Neural cell (in vitro differentiated cells): ENCODE measurements around the gene TADA2A. TPM values are rescaled to one million over a fixed set of nuclear protein-coding genes. Genes with fewer than 3 reads are reported as not detected.

Experiments used
- H2AFZ ChIP-seq: fragments of 200-600, 300-800 bp; sonication (generic), shearing (Covaris generic); 2 replicates; pipeline ENCODE4 v1.6.0; 2014; ENCODE audit warnings: low read depth, mild to moderate bottlenecking, antibody characterized with exemption, low read length, moderate library complexity
- H3F3A ChIP-seq: fragments of 200-600 bp; shearing (Covaris generic); 2 replicates; pipeline ENCODE4 v1.6.1; 2016; ENCODE audit warnings: mild to moderate bottlenecking, moderate library complexity, mixed read lengths, antibody characterized with exemption, low read length; ENCODE audit not compliant: insufficient read depth, poor library complexity, severe bottlenecking
- H3K27ac ChIP-seq: fragments of 200-600, 300-800 bp; sonication (generic), shearing (Covaris generic); 2 replicates; pipeline ENCODE4 v1.5.1; 2014; ENCODE audit warnings: mild to moderate bottlenecking, low read length, moderate library complexity
- H3K27me3 ChIP-seq: fragments of 300-800, 200-600 bp; sonication (generic), shearing (Covaris generic); 2 replicates; pipeline ENCODE4 v1.6.0; 2014; ENCODE audit warnings: mild to moderate bottlenecking, low read depth, low read length, moderate library complexity; ENCODE audit not compliant: insufficient read depth
- H3K36me3 ChIP-seq: fragments of 300-800, 200-600 bp; sonication (generic), shearing (Covaris generic); 2 replicates; pipeline ENCODE4 v1.5.1; 2014; ENCODE audit warnings: mild to moderate bottlenecking, antibody characterized with exemption, low read length, moderate library complexity; ENCODE audit not compliant: insufficient read depth
- H3K4me2 ChIP-seq: fragments of 300-800, 200-600 bp; sonication (generic), shearing (Covaris generic); 2 replicates; pipeline ENCODE4 v1.6.0; 2014; ENCODE audit warnings: mild to moderate bottlenecking, low read length
- H3K4me3 ChIP-seq: fragments of 300-800, 200-600 bp; sonication (generic), shearing (Covaris generic); 2 replicates; pipeline ENCODE4 v1.5.1; 2014; ENCODE audit warnings: mild to moderate bottlenecking, low read length, moderate library complexity
- H3K79me2 ChIP-seq: fragments of 200-600 bp; shearing (Covaris generic); replicated peaks from 2 replicates; pipeline ENCODE4 v1.6.0; 2014; ENCODE audit warnings: mild to moderate bottlenecking, low read length, moderate library complexity; ENCODE audit not compliant: insufficient read depth
- H3K9ac ChIP-seq: fragments of 300-800, 200-600 bp; sonication (generic), shearing (Covaris generic); 2 replicates; pipeline ENCODE4 v1.6.1; 2016; ENCODE audit warnings: mild to moderate bottlenecking, low read length, mixed read lengths
- H3K9me2 ChIP-seq: fragments of 200-600 bp; shearing (Covaris generic); 2 replicates; pipeline ENCODE4 v1.6.1; 2016; ENCODE audit warnings: mild to moderate bottlenecking, low read length, mixed read lengths; ENCODE audit not compliant: insufficient read depth
- H3K9me3 ChIP-seq: fragments of 200-600, 300-800 bp; sonication (generic), shearing (Covaris generic); 2 replicates; pipeline ENCODE4 v1.6.1; 2016; ENCODE audit warnings: mild to moderate bottlenecking, mixed run types, low read length, moderate library complexity, mixed read lengths
- H4K20me1 ChIP-seq: fragments of 200-600 bp; shearing (Covaris generic); 2 replicates; pipeline ENCODE4 v1.6.1; 2016; ENCODE audit warnings: mild to moderate bottlenecking, mixed run types; ENCODE audit not compliant: insufficient read depth
- CTCF ChIP-seq: fragments of 450-650 bp; IDR thresholded peaks from 2 replicates; pipeline ENCODE4 v1.5.1; 2014; ENCODE audit warnings: antibody characterized with exemption, mild to moderate bottlenecking, moderate library complexity; ENCODE audit not compliant: poor library complexity, severe bottlenecking
- EP300 ChIP-seq: fragments of 450-650 bp; conservative IDR thresholded peaks from 2 replicates; pipeline ENCODE4 v1.6.1; 2014; ENCODE audit warnings: antibody characterized with exemption, mild to moderate bottlenecking, moderate library complexity; ENCODE audit not compliant: poor library complexity, severe bottlenecking
- EZH2 ChIP-seq: fragments of 200-600, 300-800 bp; shearing (Covaris generic), sonication (generic); IDR thresholded peaks from 2 replicates; pipeline ENCODE4 v1.6.1; 2014; ENCODE audit warnings: antibody characterized with exemption, low read length, borderline replicate concordance, mild to moderate bottlenecking; ENCODE audit not compliant: insufficient read depth, poor library complexity, severe bottlenecking
- MXI1 ChIP-seq: fragments of 450-650 bp; conservative IDR thresholded peaks from 2 replicates; pipeline ENCODE4 v1.6.1; 2014; ENCODE audit warnings: antibody characterized with exemption, mild to moderate bottlenecking; ENCODE audit not compliant: poor library complexity, severe bottlenecking
- POLR2AphosphoS5 ChIP-seq: IDR thresholded peaks from 2 replicates; pipeline ENCODE4 v1.6.1; 2012
- RAD21 ChIP-seq: fragments of 450-650 bp; conservative IDR thresholded peaks from 2 replicates; pipeline ENCODE4 v1.6.1; 2014; ENCODE audit warnings: antibody characterized with exemption, mild to moderate bottlenecking, moderate library complexity
- REST ChIP-seq: IDR thresholded peaks from 2 replicates; pipeline ENCODE4 v1.6.1; 2012; ENCODE audit warnings: borderline replicate concordance
- SMC3 ChIP-seq: fragments of 450-650 bp; conservative IDR thresholded peaks from 2 replicates; pipeline ENCODE4 v1.6.1; 2014; ENCODE audit warnings: antibody characterized with exemption, mild to moderate bottlenecking, moderate library complexity; ENCODE audit not compliant: poor library complexity
- TAF1 ChIP-seq: IDR thresholded peaks from 2 replicates; pipeline ENCODE4 v1.6.1; 2012; ENCODE audit warnings: low read depth
- polyA plus RNA-seq: library from polyadenylated mRNA; depleted of rRNA; stranded (reverse); fragments of >200 nt; gene quantifications from 2 replicates; pipeline ENCODE4 v1.2.3, GENCODE V29; 2014

Gene TADA2A
- polyA plus RNA-seq, 1 donor from 2014 or later, result 23.5 TPM

- peaks cover 10% of the 10 kb centered on the region for H3K36me3 ChIP-seq
- no peak overlapping the region for H3K27ac ChIP-seq
- TF ChIP-seq POLR2AphosphoS5 (no peak), RAD21 (no peak), EP300 (no peak), MXI1 (no peak), EZH2 (no peak), REST (no peak), CTCF (no peak), SMC3 (no peak), TAF1 (no peak)
- H3K9me3 ChIP-seq, result no peaks in the 10 kb centered on the region
- peaks cover 13% of the 10 kb centered on the region for H3K79me2 ChIP-seq
- H3K27me3 ChIP-seq, result no peaks in the 10 kb centered on the region
- no peaks in the 10 kb centered on the region for H3K9me2 ChIP-seq
- H2AFZ ChIP-seq, result no peak overlapping the region
- no peak overlapping the region for H3K4me2 ChIP-seq
- no peaks in the 10 kb centered on the region for H4K20me1 ChIP-seq
- no peaks in the 10 kb centered on the region for H3F3A ChIP-seq
- H3K4me3 ChIP-seq, result no peak overlapping the region
- H3K9ac ChIP-seq, result no peak overlapping the region
Measured at GRCh38 chr17:37518826-37519225, 112.1 kb downstream of the TADA2A start.

- Histone ChIP-seq H3F3A (no peaks in the 10 kb centered on the region), H3K36me3 (peaks cover 10% of the 10 kb centered on the region), H3K4me2 (no peak overlapping the region), H3K27ac (no peak overlapping the region), H3K27me3 (no peaks in the 10 kb centered on the region), H3K9me2 (no peaks in the 10 kb centered on the region), H4K20me1 (no peaks in the 10 kb centered on the region), H2AFZ (no peak overlapping the region), H3K9me3 (no peaks in the 10 kb centered on the region), H3K79me2 (peaks cover 9% of the 10 kb centered on the region), H3K9ac (no peak overlapping the region), H3K4me3 (no peak overlapping the region)
- TF ChIP-seq RAD21, result no peak
- no peak for TF ChIP-seq EP300
- TF ChIP-seq POLR2AphosphoS5, result no peak
- TF ChIP-seq TAF1, result no peak
- no peak for TF ChIP-seq EZH2
- TF ChIP-seq CTCF, result no peak
- TF ChIP-seq MXI1, result no peak
- no peak for TF ChIP-seq REST
- no peak for TF ChIP-seq SMC3
Measured at GRCh38 chr17:37519251-37519985, 112.7 kb downstream of the TADA2A start.
